SK-N-SH (cell line): ENCODE data around the gene HSFX1. TPM values are rescaled to one million over a fixed set of nuclear protein-coding genes. Genes with fewer than 3 reads are reported as not detected.

Experiments
- CTCF ChIA-PET: fragments of 300-600, 350-600 bp; formaldehyde crosslinking; extraction: SDS; loops from one replicate; lab custom pipeline; 2021; lab: Yijun Ruan, JAX
- POLR2A ChIA-PET: fragments of 350-600 bp; sonication (Branson Sonifier 250); formaldehyde crosslinking; extraction: SDS; loops from one replicate; lab custom pipeline; 2020; ENCODE audit warnings: antibody characterized with exemption, inconsistent platforms; lab: Yijun Ruan, JAX
- DNase-seq: peaks from one replicate; pipeline ENCODE4 v3.0.0; 2012
- H2AFZ ChIP-seq: fragments of 200-600 bp; sonication (generic); 2 replicates; pipeline ENCODE4 v1.8.1; 2016; ENCODE audit warnings: antibody characterized with exemption, mild to moderate bottlenecking, low read depth
- H3F3A ChIP-seq: fragments of 200-600 bp; sonication (generic); replicated peaks from 2 replicates; pipeline ENCODE3; 2016; ENCODE audit warnings: antibody characterized with exemption, mild to moderate bottlenecking; ENCODE audit not compliant: insufficient read depth
- H3K27ac ChIP-seq, 2 experiments: fragments of 200-500 bp in 1 of 2; fragments of 200-600 bp in 1 of 2; sonication (Bioruptor generic) in 1 of 2; sonication (generic), shearing (Covaris generic) in 1 of 2; 2 replicates each; pipeline versions ENCODE4 v1.5.1 to v1.6.1; 2014 to 2016; ENCODE audit warnings: low read depth in 2 of 2, inconsistent platforms in 1 of 2, low read length in 1 of 2, mild to moderate bottlenecking in 1 of 2, mixed read lengths in 1 of 2
- H3K27me3 ChIP-seq: fragments of 200-600 bp; sonication (generic), shearing (Covaris generic); 2 replicates; pipeline ENCODE4 v1.6.1; 2016; ENCODE audit warnings: mixed run types; ENCODE audit not compliant: insufficient read depth
- H3K36me3 ChIP-seq, 2 experiments: fragments of 200-500 bp in 1 of 2; fragments of 200-600 bp in 1 of 2; sonication (Bioruptor generic) in 1 of 2; sonication (generic) in 1 of 2; replicated peaks in 1 of 2; 2 replicates each; pipeline versions ENCODE3 to v1.5.1; 2014 to 2016; ENCODE audit warnings: low read length in 1 of 2, mild to moderate bottlenecking in 1 of 2; ENCODE audit not compliant: insufficient read depth in 2 of 2, control insufficient read depth in 1 of 2
- H3K4me1 ChIP-seq, 2 experiments: fragments of 200-500 bp in 1 of 2; fragments of 200-600 bp in 1 of 2; sonication (Bioruptor generic) in 1 of 2; sonication (generic), shearing (Covaris generic) in 1 of 2; 2 replicates each; pipeline versions ENCODE4 v1.5.1 to v1.6.1; 2014 to 2016; ENCODE audit warnings: low read depth in 1 of 2, low read length in 1 of 2, mixed run types in 1 of 2; ENCODE audit not compliant: insufficient read depth in 2 of 2, control insufficient read depth in 1 of 2
- H3K4me2 ChIP-seq: fragments of 200-600 bp; sonication (generic), shearing (Covaris generic); 2 replicates; pipeline ENCODE4 v1.6.1; 2017; ENCODE audit warnings: mixed run types
- H3K4me3 ChIP-seq, 2 experiments: fragments of 200-500 bp in 1 of 2; fragments of 200-600 bp in 1 of 2; sonication (Bioruptor generic) in 1 of 2; sonication (generic), shearing (Covaris generic) in 1 of 2; 2 replicates each; pipeline versions ENCODE4 v1.5.1 to v1.8.1; 2014 to 2016; ENCODE audit warnings: low read depth in 2 of 2, inconsistent platforms in 1 of 2, low read length in 1 of 2, mild to moderate bottlenecking in 1 of 2, mixed read lengths in 1 of 2, moderate library complexity in 1 of 2
- H3K79me2 ChIP-seq: fragments of 200-600 bp; sonication (generic); 2 replicates; pipeline ENCODE4 v1.8.1; 2017; ENCODE audit warnings: mild to moderate bottlenecking; ENCODE audit not compliant: insufficient read depth
- H3K9ac ChIP-seq: fragments of 200-600 bp; sonication (generic); 2 replicates; pipeline ENCODE4 v1.6.1; 2017; ENCODE audit warnings: mixed run types
- H3K9me2 ChIP-seq: fragments of 200-600 bp; sonication (generic); 2 replicates; pipeline ENCODE4 v1.6.1; 2017; ENCODE audit warnings: mixed run types
- H3K9me3 ChIP-seq: fragments of 200-600 bp; sonication (generic); 2 replicates; pipeline ENCODE4 v1.6.1; 2017; ENCODE audit warnings: mixed run types, mild to moderate bottlenecking, moderate library complexity
- H4K20me1 ChIP-seq: fragments of 200-600 bp; sonication (generic); 2 replicates; pipeline ENCODE4 v1.6.1; 2017; ENCODE audit warnings: mild to moderate bottlenecking, mixed run types; ENCODE audit not compliant: insufficient read depth
- CHD2 ChIP-seq: fragments of 150-350 bp; IDR thresholded peaks from 2 replicates; pipeline ENCODE4 v1.6.1; 2018; ENCODE audit warnings: low read length; ENCODE audit not compliant: partially characterized antibody
- ELF1 ChIP-seq: IDR thresholded peaks from 2 replicates; pipeline ENCODE4 v1.4.0; 2012
- EZH2phosphoT487 ChIP-seq: fragments of 200-600 bp; sonication (generic); IDR thresholded peaks from 2 replicates; pipeline ENCODE4 v1.6.1; 2017; ENCODE audit warnings: low read depth, mixed run types, mild to moderate bottlenecking, antibody characterized with exemption, moderate library complexity, borderline replicate concordance
- FOSL2 ChIP-seq: IDR thresholded peaks from 2 replicates; pipeline ENCODE4 v1.4.0; 2012; ENCODE audit warnings: low read depth, mild to moderate bottlenecking, moderate library complexity, borderline replicate concordance
- GABPA ChIP-seq: IDR thresholded peaks from 2 replicates; pipeline ENCODE4 v1.4.0; 2012; ENCODE audit warnings: low read depth, mild to moderate bottlenecking
- GATA2 ChIP-seq: sonication (generic); formaldehyde crosslinking; IDR thresholded peaks from 2 replicates; pipeline ENCODE4 v1.5.0; 2020; ENCODE audit warnings: mild to moderate bottlenecking, missing genetic modification reagents
- MEF2A ChIP-seq: IDR thresholded peaks from 2 replicates; pipeline ENCODE4 v1.4.0; 2012; ENCODE audit warnings: low read depth, borderline replicate concordance
- MXI1 ChIP-seq: IDR thresholded peaks from 2 replicates; pipeline ENCODE4 v1.6.1; 2012; ENCODE audit warnings: mild to moderate bottlenecking, low read depth, low read length, improper control_type of control experiment
- NFIC ChIP-seq: IDR thresholded peaks from 2 replicates; pipeline ENCODE4 v1.4.0; 2012; ENCODE audit warnings: borderline replicate concordance
- POLR2AphosphoS5 ChIP-seq: IDR thresholded peaks from 2 replicates; pipeline ENCODE4 v1.6.1; 2012; ENCODE audit warnings: low read depth, low read length
- RAD21 ChIP-seq: IDR thresholded peaks from 2 replicates; pipeline ENCODE4 v1.6.1; 2012; ENCODE audit warnings: mild to moderate bottlenecking, low read length
- RFX5 ChIP-seq: IDR thresholded peaks from 2 replicates; pipeline ENCODE4 v1.6.1; 2012; ENCODE audit warnings: mild to moderate bottlenecking, improper control_type of control experiment, low read length
- RXRA ChIP-seq: IDR thresholded peaks from 2 replicates; pipeline ENCODE4 v1.4.0; 2012; ENCODE audit warnings: low read depth, mild to moderate bottlenecking, borderline replicate concordance
- SIN3A ChIP-seq: IDR thresholded peaks from 2 replicates; pipeline ENCODE4 v1.6.1; 2012; ENCODE audit warnings: low read depth, mild to moderate bottlenecking, low read length, moderate library complexity, borderline replicate concordance
- SMC3 ChIP-seq: IDR thresholded peaks from 2 replicates; pipeline ENCODE4 v1.6.1; 2012; ENCODE audit warnings: low read depth, low read length, improper control_type of control experiment
- TAF1 ChIP-seq: IDR thresholded peaks from 2 replicates; pipeline ENCODE4 v1.6.1; 2012; ENCODE audit warnings: low read depth, mild to moderate bottlenecking, low read length, moderate library complexity, borderline replicate concordance
- TEAD4 ChIP-seq: IDR thresholded peaks from 2 replicates; pipeline ENCODE4 v1.4.0; 2012; ENCODE audit warnings: mild to moderate bottlenecking, borderline replicate concordance; ENCODE audit not compliant: insufficient read depth
- YY1 ChIP-seq: IDR thresholded peaks from 2 replicates; pipeline ENCODE4 v1.4.0; 2012; ENCODE audit warnings: low read depth, mild to moderate bottlenecking
- WGBS: methylation state at CpG from one replicate; pipeline ENCODE4 v1.1.6; 2017; ENCODE audit warnings: low lambda C conversion rate; 5-methylcytosine and 5-hydroxymethylcytosine counted together
- polyA plus RNA-seq, 3 experiments: library from polyadenylated mRNA; depleted of rRNA; stranded (reverse); fragments of >200 nt; gene quantifications; 2 replicates each; pipeline ENCODE4 v1.2.3, GENCODE V29; 2012
- TF ChIP-seq, protein P1 (sequence below): IDR thresholded peaks from 2 replicates; pipeline ENCODE4; 2012
- TF ChIP-seq, protein P2 (sequence below): fragments of 200-600 bp; sonication (generic); IDR thresholded peaks from 2 replicates; pipeline ENCODE4 v1.6.1; 2017; ENCODE audit warnings: antibody characterized with exemption, mild to moderate bottlenecking, moderate library complexity
- TF ChIP-seq, protein P3 (sequence below): fragments of 150-350 bp; IDR thresholded peaks from 2 replicates; pipeline ENCODE4 v1.6.1; 2017; ENCODE audit warnings: antibody characterized with exemption, low read length, low read depth, borderline replicate concordance

Gene HSFX1
- polyA plus RNA-seq, 1 of the 3 experiments (the other 2 are of a cell fraction) = 0.12 TPM

DNA sequence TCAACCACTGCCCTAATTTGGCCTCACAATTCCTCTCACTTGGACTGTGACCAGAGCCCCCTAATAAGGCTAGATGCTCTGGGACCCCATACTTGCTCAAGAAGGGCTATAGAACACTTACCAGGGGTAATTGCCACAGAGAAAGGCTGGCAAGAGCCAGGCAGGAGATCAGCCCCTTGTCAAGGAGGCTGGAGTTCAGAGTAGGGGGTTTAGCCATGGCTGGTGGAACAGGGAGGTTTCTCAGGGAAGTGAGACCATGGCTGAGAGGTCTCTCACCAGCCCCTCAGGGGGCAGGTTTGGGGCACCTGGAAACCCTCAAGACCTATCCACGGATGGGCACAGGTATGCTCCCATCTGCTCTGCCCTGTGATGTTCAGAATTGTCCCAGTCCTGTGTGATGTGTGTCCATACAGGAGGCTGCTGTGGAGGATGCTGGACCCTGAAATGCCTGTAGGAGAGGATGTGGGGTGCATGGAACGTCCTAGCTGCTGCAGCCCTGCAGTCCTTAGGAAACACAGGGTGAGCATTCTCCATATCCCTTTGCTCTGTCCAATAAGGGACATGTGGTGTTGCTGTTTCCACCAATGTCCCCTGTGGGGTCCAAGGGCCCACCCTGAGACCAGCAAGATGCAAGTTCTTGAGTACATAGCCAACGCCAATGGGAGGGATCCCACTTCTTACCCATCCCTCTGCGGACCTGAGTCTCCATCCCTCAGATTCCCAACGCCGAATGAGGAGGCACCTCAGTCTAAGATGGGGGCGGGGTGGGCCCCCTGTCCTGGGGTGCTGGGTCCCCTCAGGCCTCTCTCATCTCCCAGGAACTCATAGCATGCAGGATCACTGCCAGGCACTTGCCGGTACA lies 16.4 kb upstream of the HSFX1 start:
- Histone ChIP-seq H3F3A (no peaks in the 10 kb centered on the region), H4K20me1 (no peaks in the 10 kb centered on the region), H3K27me3 (peaks cover 22% of the 10 kb centered on the region; the same call in 1 of the 2 replicates), H3K4me2 (no peak overlapping the region), H3K9me2 (no peaks in the 10 kb centered on the region), H3K9ac (no peak overlapping the region), H3K9me3 (no peaks in the 10 kb centered on the region), H3K27ac (no peak overlapping the region), H2AFZ (no peak overlapping the region), H3K36me3 (no peaks in the 10 kb centered on the region), H3K4me3 (no peak overlapping the region), H3K79me2 (no peaks in the 10 kb centered on the region), H3K4me1 (no peaks in the 10 kb centered on the region)
- no peak for DNase-seq
- no peak for TF ChIP-seq TAF1
- TF ChIP-seq SIN3A = no peak
- TF ChIP-seq, protein P1, sequence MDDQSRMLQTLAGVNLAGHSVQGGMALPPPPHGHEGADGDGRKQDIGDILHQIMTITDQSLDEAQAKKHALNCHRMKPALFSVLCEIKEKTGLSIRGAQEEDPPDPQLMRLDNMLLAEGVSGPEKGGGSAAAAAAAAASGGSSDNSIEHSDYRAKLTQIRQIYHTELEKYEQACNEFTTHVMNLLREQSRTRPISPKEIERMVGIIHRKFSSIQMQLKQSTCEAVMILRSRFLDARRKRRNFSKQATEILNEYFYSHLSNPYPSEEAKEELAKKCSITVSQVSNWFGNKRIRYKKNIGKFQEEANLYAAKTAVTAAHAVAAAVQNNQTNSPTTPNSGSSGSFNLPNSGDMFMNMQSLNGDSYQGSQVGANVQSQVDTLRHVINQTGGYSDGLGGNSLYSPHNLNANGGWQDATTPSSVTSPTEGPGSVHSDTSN = no peak
- no peak for TF ChIP-seq MEF2A
- no peak for TF ChIP-seq GATA2 (CRISPR knock-in tag)
- TF ChIP-seq GABPA = no peak
- 0% methylated on average over 3 of the region's 8 CpGs for WGBS
- POLR2A ChIA-PET = no interaction called here
- CTCF ChIA-PET = no interaction called here

DNA sequence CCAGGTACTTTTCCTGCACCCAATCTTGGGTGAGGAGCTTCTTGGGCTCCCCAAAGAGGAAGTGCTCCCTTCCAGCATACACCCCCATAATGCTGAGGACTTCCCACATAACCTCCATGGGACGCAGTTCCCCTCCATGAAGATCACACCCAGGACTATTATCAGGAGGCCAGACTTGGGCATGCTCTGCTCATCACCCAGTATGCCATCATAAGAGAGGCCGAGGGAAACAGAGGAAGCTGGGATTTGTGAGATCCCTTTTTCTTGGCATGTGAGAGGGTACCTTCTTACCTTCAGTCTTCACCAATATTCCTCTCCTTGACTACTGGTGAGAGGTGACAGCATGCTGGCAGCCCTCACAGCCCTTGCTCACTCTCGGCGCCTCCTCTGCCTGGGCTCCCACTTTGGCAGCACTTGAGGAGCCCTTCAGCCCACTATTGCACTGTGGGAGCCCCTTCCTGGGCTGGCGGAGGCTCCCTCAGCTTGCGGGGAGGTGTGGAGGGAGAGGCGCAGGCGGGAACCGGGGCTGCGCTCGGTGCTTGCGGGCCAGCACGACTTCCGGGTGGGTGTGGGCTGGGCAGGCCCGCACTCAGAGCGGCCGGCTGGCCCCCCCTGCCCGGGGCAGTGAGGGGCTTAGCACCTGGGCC lies 15.7 kb upstream of the HSFX1 start:
- no peaks in the 10 kb centered on the region for H3K9me3 ChIP-seq
- H3K79me2 ChIP-seq = no peaks in the 10 kb centered on the region
- WGBS = 14% methylated on average over 8 of the region's 18 CpGs
- no peak overlapping the region for H2AFZ ChIP-seq
- no peak overlapping the region for H3K4me3 ChIP-seq
- no peak for DNase-seq
- H3F3A ChIP-seq = no peaks in the 10 kb centered on the region
- H4K20me1 ChIP-seq = no peaks in the 10 kb centered on the region
- no peak overlapping the region for H3K4me2 ChIP-seq
- H3K27ac ChIP-seq = no peak overlapping the region
- H3K9me2 ChIP-seq = no peaks in the 10 kb centered on the region
- ChIA-PET CTCF (no interaction called here), POLR2A (no interaction called here)
- no peak overlapping the region for H3K9ac ChIP-seq
- no peaks in the 10 kb centered on the region for H3K4me1 ChIP-seq
- TF ChIP-seq EZH2phosphoT487 (no peak), YY1 (no peak), SMC3 (no peak), RAD21 (no peak), POLR2AphosphoS5 (no peak), RFX5 (no peak), GATA2 (CRISPR knock-in tag) (no peak), TEAD4 (no peak), CHD2 (no peak), MEF2A (no peak), NFIC (no peak), MXI1 (no peak), FOSL2 (no peak), ELF1 (no peak), RXRA (no peak)
- TF ChIP-seq, protein P2, sequence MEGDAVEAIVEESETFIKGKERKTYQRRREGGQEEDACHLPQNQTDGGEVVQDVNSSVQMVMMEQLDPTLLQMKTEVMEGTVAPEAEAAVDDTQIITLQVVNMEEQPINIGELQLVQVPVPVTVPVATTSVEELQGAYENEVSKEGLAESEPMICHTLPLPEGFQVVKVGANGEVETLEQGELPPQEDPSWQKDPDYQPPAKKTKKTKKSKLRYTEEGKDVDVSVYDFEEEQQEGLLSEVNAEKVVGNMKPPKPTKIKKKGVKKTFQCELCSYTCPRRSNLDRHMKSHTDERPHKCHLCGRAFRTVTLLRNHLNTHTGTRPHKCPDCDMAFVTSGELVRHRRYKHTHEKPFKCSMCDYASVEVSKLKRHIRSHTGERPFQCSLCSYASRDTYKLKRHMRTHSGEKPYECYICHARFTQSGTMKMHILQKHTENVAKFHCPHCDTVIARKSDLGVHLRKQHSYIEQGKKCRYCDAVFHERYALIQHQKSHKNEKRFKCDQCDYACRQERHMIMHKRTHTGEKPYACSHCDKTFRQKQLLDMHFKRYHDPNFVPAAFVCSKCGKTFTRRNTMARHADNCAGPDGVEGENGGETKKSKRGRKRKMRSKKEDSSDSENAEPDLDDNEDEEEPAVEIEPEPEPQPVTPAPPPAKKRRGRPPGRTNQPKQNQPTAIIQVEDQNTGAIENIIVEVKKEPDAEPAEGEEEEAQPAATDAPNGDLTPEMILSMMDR = no peak
- TF ChIP-seq, protein P3, sequence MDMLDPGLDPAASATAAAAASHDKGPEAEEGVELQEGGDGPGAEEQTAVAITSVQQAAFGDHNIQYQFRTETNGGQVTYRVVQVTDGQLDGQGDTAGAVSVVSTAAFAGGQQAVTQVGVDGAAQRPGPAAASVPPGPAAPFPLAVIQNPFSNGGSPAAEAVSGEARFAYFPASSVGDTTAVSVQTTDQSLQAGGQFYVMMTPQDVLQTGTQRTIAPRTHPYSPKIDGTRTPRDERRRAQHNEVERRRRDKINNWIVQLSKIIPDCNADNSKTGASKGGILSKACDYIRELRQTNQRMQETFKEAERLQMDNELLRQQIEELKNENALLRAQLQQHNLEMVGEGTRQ = no peak
- H3K27me3 ChIP-seq = peaks cover 22% of the 10 kb centered on the region; the same call in 1 of the 2 replicates
- no peaks in the 10 kb centered on the region for H3K36me3 ChIP-seq
